Skin of body (tissue), 2 donors: ENCODE measurements around the gene KCNH1. TPM values are rescaled to one million over a fixed set of nuclear protein-coding genes. Genes with fewer than 3 reads are reported as not detected.

Experiments used
- DNase-seq: peaks from one replicate; lab custom pipeline; 2025; lab: John Stamatoyannopoulos, UW
- total RNA-seq: library from RNA; depleted of rRNA; stranded (reverse); fragments of >200 nt; gene quantifications from one replicate; pipeline ENCODE4 v1.2.3, GENCODE V29; 2014

KCNH1 gene
- total RNA-seq, 1 donor from 2014 or later = 0.59 TPM

DNA sequence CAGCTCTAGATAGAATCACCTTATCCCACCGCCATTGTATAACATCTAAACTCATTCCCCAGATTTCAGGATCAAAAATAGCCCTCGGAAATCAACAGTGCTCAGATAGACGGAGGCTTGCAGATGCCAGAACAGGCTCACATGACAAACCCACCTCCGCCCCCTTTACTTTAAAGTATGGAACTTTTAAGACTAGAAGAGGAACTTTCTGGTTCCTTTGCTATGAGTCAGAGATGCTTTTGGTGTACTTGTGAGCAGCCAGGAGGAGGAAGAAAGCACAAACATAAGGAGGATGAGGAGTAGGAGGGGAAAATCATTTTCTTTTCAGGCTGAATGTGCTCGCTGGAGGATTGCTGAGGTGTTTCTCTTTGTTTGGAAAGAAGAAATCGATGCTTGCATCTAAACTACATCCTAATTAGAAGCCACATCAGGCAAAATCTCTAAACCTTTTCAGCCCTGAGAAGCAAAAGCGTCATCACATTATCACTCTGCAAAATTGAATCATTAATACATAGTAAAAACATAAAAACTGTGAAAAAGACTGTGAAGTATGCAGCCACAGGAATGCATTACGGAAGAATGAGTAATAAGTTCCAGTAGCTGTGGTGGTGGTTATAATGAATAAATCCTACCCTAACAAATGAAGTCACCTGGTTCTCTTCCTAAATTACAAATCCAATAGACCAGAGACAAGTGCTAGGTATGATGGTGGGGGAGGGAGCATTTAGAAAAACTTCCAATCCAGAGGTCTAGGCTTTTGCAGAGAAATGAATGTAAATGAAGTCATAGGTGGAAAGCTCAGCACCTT, 251.3 kb downstream of the KCNH1 start:
- DNase-seq = no peak

DNA sequence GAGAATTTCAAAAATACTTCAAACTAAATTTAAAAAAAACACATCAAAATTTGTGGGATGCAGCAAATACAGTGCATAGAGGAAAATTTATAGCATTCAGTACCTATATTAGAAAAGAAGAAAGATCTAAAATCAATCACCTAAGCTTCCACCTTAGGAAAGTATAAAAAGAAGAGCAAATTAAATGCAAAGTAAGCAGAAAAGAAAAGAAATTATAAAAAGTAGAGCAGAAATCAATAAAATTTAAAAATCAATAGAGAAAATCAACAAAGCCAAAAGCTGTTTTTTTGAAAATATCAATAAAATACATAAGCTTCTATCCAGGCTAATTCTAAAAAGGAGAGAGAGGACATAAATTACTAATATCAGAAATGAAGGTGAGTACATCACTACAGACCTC, 255.4 kb downstream of the KCNH1 start:
- DNase-seq = no peak

DNA sequence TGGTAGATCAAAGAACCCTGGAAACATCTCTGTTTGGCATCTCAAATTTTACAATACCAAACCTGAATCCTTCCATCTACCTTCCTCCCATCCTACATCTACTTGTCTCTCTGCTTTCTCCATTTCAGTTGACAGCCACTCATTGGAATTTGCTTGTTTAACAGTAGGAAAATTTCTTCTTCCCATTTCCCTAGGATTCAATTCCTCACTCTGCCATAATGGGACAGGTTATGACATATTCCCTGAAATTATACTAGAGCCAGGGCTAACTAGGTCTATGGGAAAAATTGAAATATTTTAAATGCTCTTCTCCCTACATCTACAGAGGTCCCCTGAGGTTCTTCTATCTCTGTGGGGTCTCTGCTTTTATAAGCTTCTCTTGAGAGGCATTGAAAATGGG, 257.7 kb downstream of the KCNH1 start:
- no peak for DNase-seq

DNA sequence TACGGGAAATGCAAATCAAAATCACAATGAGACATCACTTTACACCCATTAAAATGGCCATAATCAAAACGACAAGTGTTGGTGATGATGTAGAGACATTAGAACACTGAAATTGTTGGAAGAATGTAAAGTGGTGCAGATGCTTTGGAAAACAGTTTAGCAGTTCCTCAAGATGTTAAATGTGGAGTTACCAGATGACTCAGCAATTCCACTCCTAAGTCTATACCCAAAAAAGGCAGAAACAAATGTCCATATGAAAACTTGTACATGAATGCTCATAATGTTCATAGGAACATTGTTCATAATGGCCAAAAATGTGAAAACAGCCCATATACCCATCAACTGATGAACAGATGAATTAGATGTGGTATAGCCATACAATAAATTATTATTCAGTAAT, 267.4 kb downstream of the KCNH1 start:
- DNase-seq = no peak

DNA sequence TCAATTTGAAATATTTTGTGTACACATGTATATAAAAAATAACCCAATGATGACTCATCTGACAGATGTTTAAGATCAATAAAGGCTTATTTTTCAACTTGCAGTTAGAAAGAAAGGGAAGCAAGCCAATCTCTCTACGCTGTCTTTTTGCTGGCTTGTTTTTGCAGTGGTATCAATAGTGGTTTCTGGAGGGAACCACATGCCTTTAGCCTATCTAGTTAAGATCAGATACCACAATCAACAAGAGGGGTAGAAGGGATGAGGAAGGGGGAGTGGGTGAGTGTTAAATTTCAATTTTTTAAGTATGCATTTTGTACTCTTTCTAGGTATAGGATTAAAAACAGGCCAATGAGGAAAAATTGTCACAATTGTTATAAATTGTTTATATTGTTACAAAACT, 276.2 kb downstream of the KCNH1 start:
- no peak for DNase-seq

DNA sequence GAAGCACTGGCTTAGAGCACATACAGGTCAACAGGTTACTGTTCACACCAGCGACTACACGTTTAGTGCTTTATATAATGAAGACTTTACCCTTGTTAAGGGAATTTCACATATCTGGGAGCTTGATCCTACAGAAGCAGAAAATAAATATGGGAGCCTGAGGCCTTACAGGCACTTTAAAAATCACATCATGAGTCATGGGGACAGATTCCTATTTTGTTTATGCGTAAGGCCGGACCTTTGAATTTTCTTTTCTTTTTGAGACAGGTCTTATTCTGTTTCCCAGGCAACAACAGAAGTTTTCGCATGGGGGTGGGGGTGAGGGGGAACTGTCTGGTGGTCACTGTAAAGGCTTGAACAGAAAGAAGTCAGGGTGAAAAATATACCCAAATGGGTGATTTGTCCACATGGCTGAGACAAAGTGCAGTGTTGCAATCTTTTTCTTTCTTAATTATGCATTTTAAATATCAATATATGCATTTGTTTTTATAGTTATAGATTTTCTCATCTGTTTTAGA, 276.7 kb downstream of the KCNH1 start:
- DNase-seq = no peak

DNA sequence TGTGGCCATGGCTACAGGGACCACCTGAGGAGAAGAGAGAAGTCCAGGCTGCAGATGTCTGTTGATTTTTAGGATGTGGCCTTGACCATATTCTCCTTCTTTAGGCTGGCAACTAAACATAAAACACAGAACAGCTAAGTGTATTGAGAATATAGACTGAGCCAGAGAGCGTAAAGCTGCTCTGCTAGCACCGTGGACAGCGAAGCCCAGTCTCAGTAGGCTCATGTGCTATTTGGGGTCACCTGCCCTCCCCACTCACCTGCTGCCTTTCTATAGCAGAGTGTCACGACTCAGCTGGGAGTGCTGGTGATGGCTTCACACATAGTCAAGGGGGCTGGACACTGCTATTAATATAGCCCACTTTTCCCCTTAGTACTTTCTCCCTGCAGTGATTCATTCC, 278.5 kb downstream of the KCNH1 start:
- no peak for DNase-seq

DNA sequence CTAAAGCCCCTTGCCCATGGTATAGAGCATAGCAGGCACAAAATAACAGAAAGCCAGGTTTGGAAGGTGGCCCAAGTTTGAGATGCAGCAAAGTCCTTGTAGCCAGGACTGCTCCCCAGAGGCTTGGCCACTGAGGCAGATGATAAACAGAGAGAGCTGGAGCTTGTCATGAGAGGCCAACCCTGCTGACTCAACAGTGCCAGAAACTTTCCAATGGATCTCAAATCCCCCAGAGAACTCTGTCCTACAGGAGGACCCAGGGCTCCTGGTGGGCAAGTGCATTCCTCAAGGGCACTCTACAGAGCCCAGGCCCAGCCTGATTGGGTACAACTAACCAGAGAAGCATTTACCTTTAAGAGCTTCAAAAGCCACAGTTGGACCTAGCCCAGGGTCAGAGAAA, 280.7 kb downstream of the KCNH1 start:
- no peak for DNase-seq

DNA sequence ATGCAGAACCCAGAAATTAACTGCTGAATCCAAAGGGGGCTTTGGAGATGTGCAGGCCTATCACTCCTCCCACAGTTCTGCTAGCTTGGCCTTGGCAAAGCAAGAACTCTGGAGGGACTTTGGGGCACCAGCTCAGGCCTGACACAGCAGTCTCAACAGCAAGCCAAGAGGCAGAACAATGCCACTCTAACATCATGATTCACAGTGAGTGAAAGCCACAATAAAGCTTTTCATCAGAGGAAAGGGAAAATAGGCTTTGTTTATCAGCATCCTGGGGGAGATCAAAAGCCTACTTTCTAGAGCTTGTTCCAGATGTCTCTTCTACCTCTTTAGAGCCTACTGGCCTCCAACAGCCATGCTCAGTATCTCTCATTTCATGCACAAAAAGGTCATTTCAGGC, 283.4 kb downstream of the KCNH1 start:
- no peak for DNase-seq

DNA sequence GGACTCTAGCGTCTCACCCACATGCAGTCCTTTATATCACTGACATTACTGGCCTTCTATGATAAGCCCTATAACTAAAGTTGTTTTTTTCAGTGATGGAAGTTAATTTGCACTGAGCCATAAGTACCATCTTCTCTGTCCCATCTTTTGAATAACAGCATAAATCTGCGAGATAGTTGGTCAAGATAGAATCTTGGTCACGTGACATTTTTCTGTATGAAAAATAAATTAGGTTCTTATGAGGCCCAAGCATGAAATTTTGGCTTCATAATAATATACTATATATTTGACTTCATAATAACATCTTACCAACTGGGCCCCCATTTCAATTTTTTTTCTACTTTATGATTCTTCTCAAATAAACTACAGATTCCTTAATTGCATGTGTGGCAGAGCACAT, 285.5 kb downstream of the KCNH1 start:
- DNase-seq = no peak

DNA sequence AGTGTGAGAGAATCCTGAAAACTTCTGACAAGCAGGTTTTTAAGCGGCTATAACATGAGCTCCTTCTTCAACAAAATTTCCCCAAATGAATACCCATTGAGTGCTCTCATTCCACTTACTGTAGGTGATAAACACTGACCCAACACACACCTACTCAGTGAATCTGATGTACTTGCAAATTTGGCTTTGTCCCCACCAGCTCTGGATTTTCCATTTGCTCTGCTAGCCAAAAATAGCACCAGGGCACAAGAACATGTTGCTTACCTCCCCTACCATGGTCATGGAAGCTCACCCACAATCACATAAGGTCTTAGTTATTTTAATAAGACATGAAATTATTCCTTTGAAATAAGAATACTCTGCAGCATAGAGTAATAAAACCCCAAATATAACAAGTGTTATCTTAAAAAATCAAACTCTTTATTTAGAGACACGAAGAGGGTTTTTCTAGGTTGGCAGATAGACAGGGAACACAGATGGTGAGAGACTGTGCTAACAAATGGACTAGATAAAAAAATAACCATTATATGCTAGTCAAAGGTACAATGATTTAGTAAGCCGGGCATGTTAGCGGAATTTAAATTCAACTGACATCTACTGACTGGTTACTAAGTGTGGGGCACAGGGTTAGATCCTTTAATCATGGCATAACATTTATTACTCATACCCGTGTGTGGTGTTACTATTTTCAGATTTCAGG, 291.9 kb downstream of the KCNH1 start:
- DNase-seq = no peak

DNA sequence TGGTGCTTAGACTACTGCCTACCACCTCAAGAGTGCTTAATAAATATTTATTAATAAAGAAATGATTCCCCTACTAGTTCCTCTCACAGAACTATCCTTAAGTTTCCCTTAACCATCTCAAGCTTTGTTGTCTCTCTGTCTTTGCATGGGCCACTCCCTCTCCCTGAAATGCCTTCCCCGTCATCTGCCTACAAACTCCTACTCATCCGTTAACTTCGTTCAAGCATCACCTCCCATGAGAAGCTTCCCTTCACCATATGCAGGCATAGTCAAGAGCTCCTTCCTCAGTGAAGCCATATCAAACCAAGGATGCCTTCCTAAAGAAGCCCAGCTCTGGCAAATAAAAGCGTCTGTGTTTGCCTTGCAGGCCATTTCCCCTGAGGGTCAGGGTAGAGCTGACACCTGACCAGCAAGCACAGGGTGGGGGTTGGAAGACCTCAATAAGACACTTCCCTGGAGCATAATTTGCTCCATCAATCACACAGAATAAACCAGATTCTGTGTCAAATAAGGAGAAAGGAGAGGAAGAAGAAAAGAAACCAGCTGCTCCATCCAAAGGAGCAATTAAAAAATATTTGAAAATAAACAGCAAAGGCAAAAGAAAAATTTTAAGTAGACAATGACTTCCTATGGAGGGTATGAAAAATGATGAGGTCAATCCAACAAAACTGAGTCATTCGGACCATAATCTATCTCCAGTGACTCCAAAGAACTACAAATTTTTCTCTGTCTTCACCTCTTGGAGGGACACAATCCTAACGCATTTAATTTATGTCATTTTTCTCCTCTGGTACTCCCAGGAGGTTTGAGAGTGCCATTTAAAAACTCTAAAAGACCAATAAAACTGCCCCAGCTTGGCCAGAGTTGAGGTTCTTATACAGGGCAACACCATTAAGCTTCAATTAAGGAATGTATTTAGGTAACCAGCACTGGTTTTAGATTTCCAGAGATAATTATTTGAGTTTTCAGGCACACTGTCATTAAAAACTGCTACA, 303.6 kb downstream of the KCNH1 start:
- DNase-seq = no peak

DNA sequence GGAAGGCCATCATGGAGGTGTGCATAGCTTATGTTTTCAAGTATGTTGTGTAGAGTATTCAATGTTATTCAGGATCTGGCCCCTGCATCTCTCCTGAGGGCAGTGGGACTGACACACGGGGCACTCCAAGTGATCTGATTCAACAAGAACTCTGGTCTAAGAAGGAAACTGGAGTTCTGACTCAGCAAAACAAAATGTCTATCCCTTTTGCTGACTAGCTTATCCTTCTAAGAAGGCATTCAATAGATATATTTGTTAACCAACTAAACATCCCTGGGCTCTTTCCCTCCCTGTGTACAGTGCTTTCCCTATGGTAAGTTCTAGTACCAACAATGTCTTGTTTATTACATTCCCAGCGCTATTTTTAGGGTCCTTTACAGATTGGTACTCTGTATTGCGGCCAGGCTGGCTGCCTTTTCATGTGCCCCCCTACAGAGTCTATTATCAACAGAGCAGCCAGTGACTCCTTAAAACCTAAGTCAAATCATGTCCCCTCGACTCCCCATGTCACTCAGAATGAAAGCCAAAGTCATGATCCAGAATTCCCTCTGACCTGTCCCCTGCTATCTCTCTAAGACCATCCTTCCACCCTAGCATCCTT, 304.9 kb downstream of the KCNH1 start:
- DNase-seq = no peak

DNA sequence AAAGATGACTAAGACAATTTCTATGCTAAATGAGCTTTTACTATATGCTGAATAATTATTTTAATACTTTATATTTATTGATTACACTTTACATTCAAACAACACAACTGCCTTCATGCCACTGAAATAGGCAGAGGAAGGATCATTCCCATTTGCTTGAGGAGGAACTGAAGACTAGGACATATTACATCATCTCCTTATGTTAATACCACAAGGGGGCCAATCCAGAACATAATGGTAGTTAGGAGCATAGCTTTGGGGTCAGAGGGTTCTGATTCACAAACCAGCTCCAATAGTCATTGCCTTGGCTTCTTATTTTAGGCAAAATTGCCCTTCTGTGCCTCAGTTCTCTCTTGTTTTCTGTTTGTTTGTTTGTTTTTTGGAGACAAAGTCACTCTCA, 306.5 kb downstream of the KCNH1 start:
- no peak for DNase-seq

DNA sequence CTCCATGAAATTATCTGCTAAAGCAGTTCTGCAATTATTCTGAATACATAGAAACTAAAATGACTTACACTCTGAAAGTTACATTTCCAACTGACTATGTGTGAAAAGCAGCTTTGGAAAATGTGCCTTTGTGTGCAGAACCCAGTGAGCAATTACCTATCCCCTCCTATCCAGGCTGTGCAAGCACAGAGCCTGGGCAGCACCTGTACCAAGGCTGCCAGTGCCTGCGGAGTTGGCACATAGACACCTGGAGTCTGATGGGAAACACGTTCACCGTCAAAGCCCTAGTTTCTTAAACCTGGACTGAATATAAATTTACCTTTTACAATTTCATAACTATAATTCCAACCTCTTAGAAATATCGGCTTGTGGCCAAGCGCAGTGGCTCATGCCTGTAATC, 307.3 kb downstream of the KCNH1 start:
- no peak for DNase-seq

DNA sequence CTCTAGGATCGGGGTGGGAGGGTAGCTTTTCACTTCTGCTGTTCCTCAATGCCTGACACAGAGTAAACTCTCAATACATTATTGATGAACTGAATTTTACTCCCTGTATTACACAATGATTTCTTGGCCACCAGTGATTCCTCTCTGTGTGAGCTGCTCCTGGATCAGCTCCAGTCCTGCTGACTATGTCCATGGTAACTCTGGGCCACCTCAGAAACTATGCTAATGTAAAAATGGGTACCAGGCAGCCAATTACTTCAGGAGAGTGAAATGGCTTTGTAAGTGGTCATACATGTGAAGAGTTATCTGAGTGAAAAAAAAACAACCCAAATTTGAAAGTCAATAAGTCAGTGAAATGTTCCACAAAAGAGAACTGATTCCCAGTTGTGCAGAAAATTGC, 311.0 kb downstream of the KCNH1 start:
- DNase-seq = no peak

DNA sequence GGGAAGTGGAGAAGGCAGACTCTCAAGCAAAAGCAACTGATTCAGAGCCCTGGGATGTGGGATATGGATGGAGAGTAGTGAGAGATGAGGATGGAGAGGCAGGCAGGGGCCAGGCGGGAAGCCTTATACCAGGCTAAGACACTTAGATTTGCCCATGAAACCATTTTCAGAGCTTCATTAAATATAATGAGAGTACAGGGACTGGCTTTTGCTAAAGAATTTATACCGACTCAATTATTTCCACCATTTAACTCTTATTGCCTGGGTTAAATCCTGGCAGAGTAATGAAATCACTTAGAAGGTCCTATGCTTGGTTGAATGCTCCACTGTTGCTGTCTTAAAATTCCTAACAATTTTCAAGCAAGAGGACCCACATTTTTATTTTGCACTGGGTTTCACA, 311.7 kb downstream of the KCNH1 start:
- DNase-seq = no peak

DNA sequence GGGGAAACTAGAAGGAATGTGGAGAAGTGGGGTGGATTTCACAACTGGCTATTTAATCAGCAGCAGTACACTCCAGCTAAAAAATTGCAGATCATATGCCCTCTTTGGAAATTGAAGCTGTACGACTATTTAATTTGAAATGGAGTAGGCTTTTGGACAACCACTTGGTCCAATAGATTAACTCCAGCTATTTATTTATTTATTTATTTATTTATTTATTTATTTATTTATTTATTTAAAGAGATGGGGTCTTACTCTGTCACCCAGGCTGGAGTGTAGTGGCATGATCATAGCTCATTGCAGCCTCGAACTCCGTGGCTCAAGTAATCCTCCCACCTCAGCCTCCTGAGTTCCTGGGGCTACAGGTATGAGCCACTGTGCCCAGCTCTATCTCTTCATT, 312.3 kb downstream of the KCNH1 start:
- no peak for DNase-seq

DNA sequence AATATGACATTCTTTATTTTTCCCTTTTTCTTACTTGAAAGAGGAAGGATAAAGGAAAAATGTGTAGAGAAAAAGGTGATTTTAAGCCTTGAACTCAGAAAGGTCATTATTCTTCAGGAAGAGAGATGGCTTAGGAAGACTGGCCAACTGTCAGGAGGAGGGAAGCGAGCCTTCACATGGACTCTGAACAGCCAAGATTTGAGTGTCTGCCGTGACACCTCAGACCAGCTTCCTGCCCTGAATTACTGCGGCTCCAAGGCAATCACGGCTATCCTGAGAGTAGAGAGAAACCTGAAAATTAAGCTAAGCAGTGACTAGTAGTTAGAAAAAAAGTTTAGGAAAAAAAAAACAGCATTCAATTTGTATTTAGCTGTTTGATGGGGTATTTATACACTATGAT, 314.7 kb downstream of the KCNH1 start:
- DNase-seq = no peak

DNA sequence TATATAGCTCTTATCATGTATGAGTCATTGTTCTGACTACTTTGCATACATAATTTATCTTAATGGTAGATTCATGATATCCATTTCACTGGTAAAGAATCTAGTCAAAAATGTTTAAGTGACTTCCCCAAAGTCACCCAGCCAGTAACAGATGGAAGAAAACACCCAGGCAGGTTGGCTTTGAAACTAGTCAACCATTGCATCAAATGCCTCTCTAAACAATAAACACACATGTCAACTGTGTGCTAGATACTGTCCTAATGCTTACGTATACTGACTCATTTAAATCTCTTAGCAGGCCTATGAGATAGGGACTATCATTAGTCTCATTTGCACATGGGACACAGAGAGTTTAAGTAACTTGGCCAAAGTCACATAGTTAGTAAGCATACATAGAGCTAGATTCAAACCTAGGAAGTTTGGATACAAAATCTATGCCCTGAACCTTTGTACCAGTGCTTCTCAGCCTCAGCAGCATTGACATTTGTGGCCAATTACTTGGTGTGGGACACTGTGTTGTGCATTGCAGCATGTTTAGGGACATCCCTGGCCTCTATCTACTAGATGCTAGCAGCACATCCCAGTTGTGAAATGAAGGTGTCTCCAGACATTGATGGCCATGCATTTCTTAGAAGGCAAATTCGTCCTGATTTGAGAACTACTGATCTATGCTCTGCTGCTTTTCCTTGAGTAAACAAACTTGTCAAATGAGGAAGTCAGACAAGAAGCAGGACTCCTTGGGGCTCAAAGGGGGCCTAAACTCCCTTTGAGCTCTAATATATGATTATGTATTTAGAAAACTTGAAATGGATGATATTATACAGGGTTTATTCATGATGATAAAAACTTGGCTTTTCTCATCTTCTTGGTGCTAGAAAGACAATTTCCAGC, 316.3 kb downstream of the KCNH1 start:
- DNase-seq = no peak
